GM19452 (cell line): ENCODE measurements around the gene PDIA5.
A peak's percentile ranks its signal among the peaks of the same experiment; 100 is the strongest.

Source experiments
- ATAC-seq: cut with Tn5 transposase; IDR thresholded peaks from one replicate; pipeline ENCODE4 v1.9.1; 2021; ENCODE audit not compliant: unreplicated experiment

Gene PDIA5

GRCh38 chr3:123161167-123161566 is 94.3 kb downstream of the PDIA5 start:
- ATAC-seq = no peak

GRCh38 chr3:123163141-123163540 is 96.3 kb downstream of the PDIA5 start:
- ATAC-seq = no peak

GRCh38 chr3:123165163-123165562 is 98.3 kb downstream of the PDIA5 start:
- no peak for ATAC-seq

GRCh38 chr3:123167686-123168085 is 100.9 kb downstream of the PDIA5 start:
- ATAC-seq = no peak

- no peak for ATAC-seq
These were observed 101.3 kb downstream of the PDIA5 start for GRCh38 chr3:123168122-123168521.

GRCh38 chr3:123168605-123169004 is 101.8 kb downstream of the PDIA5 start:
- ATAC-seq = no peak

- ATAC-seq = no peak
These were observed 102.7 kb downstream of the PDIA5 start for GRCh38 chr3:123169492-123169929.

- no peak for ATAC-seq
These were observed 103.1 kb downstream of the PDIA5 start for GRCh38 chr3:123169930-123170329.

- no peak for ATAC-seq
These were observed 114.0 kb downstream of the PDIA5 start for GRCh38 chr3:123180791-123181190.

- no peak for ATAC-seq
These were observed 119.9 kb downstream of the PDIA5 start for GRCh38 chr3:123186695-123187094.

- ATAC-seq = no peak
These were observed 121.2 kb downstream of the PDIA5 start for GRCh38 chr3:123188058-123188457.

- ATAC-seq = no peak
These were observed 126.8 kb downstream of the PDIA5 start for GRCh38 chr3:123193448-123194101.

- ATAC-seq = no peak
These were observed 127.7 kb downstream of the PDIA5 start for GRCh38 chr3:123194552-123194951.

- no peak for ATAC-seq
These were observed 131.5 kb downstream of the PDIA5 start for GRCh38 chr3:123198372-123198771.

- ATAC-seq = no peak
These were observed 134.4 kb downstream of the PDIA5 start for GRCh38 chr3:123201223-123201556.

- peak; percentile 96 for ATAC-seq
These were observed 135.0 kb downstream of the PDIA5 start, which contains the start of gene SEC22A for GRCh38 chr3:123201557-123202427. SEC22A (plus strand) TSS chr3:123201943; CDS start chr3:123209218, 7,275 bp downstream.

- no peak for ATAC-seq
These were observed 135.6 kb downstream of the PDIA5 start for GRCh38 chr3:123202451-123202850.
